Measurements from ENCODE around the gene PDE6G. TPM values are rescaled to one million over a fixed set of nuclear protein-coding genes. Genes with fewer than 3 reads are reported as not detected.

PDE6G gene
- total and polyA plus RNA-seq, 9 donors = 0.22 to 1.3 (median 0.39) TPM; not detected in 6

GRCh38 chr17:81651692-81652091 is 4.7 kb downstream of the PDE6G start:
- Histone ChIP-seq H3K36me3 (no peaks in the 10 kb centered on the region), H3K9me3 (peaks cover 0 to 10% of the 10 kb centered on the region in 2 donors), H3K4me1 (ENCODE audit: insufficient read depth) (no peaks in the 10 kb centered on the region), H3K4me3 (no peak overlapping the region), H3K27me3 (peaks cover 14% of the 10 kb centered on the region), H3K27ac (no peak overlapping the region)
- TF ChIP-seq, protein P1, sequence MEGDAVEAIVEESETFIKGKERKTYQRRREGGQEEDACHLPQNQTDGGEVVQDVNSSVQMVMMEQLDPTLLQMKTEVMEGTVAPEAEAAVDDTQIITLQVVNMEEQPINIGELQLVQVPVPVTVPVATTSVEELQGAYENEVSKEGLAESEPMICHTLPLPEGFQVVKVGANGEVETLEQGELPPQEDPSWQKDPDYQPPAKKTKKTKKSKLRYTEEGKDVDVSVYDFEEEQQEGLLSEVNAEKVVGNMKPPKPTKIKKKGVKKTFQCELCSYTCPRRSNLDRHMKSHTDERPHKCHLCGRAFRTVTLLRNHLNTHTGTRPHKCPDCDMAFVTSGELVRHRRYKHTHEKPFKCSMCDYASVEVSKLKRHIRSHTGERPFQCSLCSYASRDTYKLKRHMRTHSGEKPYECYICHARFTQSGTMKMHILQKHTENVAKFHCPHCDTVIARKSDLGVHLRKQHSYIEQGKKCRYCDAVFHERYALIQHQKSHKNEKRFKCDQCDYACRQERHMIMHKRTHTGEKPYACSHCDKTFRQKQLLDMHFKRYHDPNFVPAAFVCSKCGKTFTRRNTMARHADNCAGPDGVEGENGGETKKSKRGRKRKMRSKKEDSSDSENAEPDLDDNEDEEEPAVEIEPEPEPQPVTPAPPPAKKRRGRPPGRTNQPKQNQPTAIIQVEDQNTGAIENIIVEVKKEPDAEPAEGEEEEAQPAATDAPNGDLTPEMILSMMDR (IDR thresholded peaks at IDR 0.05) = no peak
- TF ChIP-seq EP300 (IDR thresholded peaks at IDR 0.05) (no peak), POLR2A (IDR thresholded peaks at IDR 0.05) (no peak)
- intact Hi-C loops (cut with DNase I) = no loop called here
- no peak for DNase-seq
- 58 to 63% (median 60%) methylated on average over 10 of the region's 10 CpGs for WGBS, 3 donors

DNA sequence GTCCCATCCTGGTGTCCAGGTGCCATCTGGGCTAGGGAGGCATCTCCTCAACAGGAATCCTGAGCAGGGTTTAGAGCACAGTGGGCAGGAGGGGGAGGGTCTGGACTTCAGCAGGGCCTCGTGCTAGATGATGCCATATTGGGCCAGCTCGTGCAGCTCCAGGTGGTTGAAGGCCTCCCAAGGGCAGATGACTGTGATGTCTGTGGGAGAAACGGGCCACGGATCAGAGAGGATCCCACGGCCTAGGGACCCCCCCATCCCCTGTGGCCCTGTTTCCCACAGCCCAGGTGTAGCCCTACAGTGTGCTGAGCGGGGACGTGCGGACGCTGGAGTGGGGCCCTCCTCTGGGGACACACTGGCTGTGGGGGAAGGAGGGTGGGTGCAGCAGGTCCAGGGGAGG is 5.4 kb downstream of the PDE6G start:
- no peak for DNase-seq
- TF ChIP-seq POLR2A (IDR thresholded peaks at IDR 0.05) (no peak), EP300 (IDR thresholded peaks at IDR 0.05) (no peak)
- TF ChIP-seq, protein P1 (IDR thresholded peaks at IDR 0.05) = no peak
- Histone ChIP-seq H3K9me3 (peaks cover 0 to 10% of the 10 kb centered on the region in 2 donors), H3K27ac (no peak overlapping the region), H3K36me3 (no peaks in the 10 kb centered on the region), H3K27me3 (peaks cover 14% of the 10 kb centered on the region), H3K4me3 (no peak overlapping the region), H3K4me1 (ENCODE audit: insufficient read depth) (no peaks in the 10 kb centered on the region)
- WGBS, 3 donors = 40 to 49% (median 46%) methylated on average over 9 of the region's 9 CpGs
- intact Hi-C loops (cut with DNase I) = no loop called here

DNA sequence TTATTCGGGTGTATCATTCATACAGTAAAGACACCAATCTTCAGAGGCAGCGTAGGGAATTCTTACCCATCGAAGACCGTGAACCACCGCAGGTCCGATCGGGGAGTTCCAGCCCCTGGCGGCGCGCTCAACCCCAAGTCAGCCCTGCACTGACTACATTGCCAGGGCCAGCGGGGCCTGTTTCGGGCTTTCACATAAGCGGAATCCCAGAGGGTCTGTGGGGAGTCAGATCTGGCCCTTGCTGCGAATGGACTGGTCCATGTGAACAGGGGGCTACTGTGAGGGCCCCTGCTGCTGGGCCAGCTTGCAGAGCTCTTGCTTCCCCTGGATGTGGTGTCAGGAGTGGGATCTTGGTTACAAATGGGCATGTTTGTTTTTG is 7.6 kb downstream of the PDE6G start:
- Histone ChIP-seq H3K4me1 (ENCODE audit: insufficient read depth) (no peaks in the 10 kb centered on the region), H3K4me3 (no peak overlapping the region), H3K27me3 (peaks cover 14% of the 10 kb centered on the region), H3K27ac (no peak overlapping the region), H3K9me3 (peaks cover 0 to 10% of the 10 kb centered on the region in 2 donors), H3K36me3 (no peaks in the 10 kb centered on the region)
- TF ChIP-seq, protein P1 (IDR thresholded peaks at IDR 0.05) = no peak
- TF ChIP-seq POLR2A (IDR thresholded peaks at IDR 0.05) (no peak), EP300 (IDR thresholded peaks at IDR 0.05) (no peak)
- WGBS, 3 donors = 48 to 69% (median 51%) methylated on average over 14 of the region's 14 CpGs
- DNase-seq = no peak
- intact Hi-C loops (cut with DNase I) = no loop called here

GRCh38 chr17:81648013-81648706 is 8.2 kb downstream of the PDE6G start:
- Histone ChIP-seq H3K36me3 (no peaks in the 10 kb centered on the region), H3K4me1 (ENCODE audit: insufficient read depth) (no peaks in the 10 kb centered on the region), H3K27ac (no peak overlapping the region), H3K9me3 (peaks cover 0 to 10% of the 10 kb centered on the region in 2 donors), H3K27me3 (peaks cover 14% of the 10 kb centered on the region), H3K4me3 (no peak overlapping the region)
- intact Hi-C loops (cut with DNase I) = no loop called here
- WGBS, 3 donors = 2 to 6% (median 5%) methylated on average over 10 to 78 of the region's 78 CpGs
- DNase-seq = no peak
- TF ChIP-seq POLR2A (IDR thresholded peaks at IDR 0.05) (no peak), EP300 (IDR thresholded peaks at IDR 0.05) (no peak)
- TF ChIP-seq, protein P1 (IDR thresholded peaks at IDR 0.05) = no peak
